ENCODE results near the gene CFAP221.

The CFAP221 gene

GRCh38 chr2:119683074-119683712 lies 138.9 kb downstream of the CFAP221 start:
- DNase-seq = no peak

DNA sequence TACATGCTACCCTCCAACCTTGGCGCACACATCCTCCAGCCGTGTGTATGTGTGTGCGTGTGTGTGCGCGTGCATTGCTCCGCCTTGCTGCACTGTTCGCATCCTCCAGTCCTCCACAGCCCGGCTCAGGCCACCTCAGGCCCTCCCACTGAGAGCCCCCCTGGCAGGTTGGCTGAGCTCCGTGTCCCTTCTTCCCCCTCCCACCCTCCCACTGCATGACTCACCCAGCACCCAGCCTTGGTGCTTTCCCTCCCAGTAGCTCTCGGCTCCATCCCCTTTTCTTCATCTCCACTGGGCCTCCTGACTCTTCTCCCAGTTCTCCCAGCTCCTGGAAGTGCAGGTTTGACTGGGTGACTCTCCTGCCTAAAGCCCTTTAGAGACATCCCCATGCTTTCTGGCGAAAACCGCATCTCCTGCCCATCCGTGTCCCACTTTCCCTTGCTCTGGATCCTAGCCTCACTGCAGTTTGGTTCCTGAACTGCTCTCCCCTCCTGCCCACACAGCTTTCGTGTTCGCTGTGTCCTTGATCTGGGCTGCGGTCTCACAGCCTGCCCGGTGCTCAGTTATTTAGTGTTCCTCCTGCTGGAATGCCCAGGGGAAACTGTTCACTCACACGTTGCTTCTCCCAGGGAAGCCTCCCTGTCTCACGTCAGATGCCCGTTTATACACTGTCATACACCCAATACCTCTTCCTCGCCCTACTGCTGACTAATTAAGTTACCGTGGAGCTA lies 139.6 kb downstream of the CFAP221 start:
- no peak for DNase-seq

DNA sequence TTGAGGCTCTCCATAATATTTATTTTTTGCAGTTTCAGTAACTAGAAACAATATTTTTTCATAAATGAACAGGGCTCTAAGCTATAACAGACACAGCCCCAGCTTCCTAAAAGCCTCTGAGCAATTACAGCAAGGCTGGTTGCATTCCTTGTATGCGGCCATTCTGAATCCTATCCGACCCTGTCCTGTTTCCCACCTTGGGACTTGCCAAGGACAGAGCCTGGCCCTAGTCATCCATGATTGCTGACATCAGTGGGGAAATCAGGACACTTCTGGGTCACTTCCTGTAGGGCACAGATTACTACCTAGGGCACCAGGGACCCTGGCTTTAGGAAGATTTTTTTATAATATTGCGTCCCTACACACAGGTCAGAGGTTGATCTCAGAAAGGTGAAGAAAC lies 140.3 kb downstream of the CFAP221 start:
- no peak for DNase-seq

GRCh38 chr2:119688616-119689015 lies 144.4 kb downstream of the CFAP221 start:
- no peak for DNase-seq

- DNase-seq = no peak
Observed at GRCh38 chr2:119689218-119689617, 145.0 kb downstream of the CFAP221 start.

DNA sequence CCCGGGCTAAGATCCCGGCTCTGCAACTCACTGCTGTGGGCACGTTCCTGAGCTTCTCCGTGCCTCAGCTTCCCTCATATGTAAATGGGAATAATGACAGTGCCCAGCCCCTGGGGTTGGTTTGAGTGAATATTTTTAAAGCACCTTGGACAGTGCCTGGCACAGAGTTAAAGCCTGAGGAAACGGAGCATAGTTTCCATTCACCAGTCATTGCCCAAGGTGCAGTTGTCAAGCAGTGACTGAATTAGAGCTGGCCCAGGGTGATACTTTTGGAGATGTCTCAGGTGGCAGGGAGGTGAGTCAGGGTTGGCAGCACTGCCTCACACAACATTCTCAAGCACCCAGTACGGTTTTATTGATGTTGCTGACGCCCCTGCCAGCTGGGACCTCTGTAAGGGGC lies 146.9 kb downstream of the CFAP221 start:
- no peak for DNase-seq

DNA sequence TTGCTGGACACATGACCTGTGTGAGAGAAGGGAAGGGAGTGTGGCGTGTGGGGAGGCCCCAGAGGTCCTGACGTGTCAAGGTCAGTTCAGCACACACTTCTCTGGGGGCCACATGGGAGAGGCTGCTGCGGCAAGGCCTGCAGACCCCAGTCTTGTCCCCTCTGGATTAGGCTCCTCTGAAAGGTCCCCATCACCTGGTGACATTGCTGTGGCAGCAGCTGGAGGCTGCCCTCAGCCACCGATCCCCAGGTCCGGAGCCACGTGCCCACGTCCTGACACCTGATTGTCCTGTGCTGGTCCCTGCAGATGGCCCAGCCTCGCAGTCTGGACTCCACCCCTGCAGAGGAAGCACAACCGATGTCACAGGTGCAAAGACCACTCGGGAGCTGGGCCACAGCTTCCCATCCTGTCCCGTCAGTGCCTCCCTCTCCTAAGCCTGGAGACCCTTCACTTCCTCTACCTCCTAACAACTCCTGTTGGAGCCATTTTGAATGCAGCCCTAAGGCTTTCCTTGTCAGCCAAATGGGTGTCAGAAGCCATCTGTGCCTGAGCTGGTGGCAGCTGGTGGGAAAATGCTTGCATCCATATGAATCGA lies 147.5 kb downstream of the CFAP221 start:
- no peak for DNase-seq

GRCh38 chr2:119692310-119692709 lies 148.1 kb downstream of the CFAP221 start:
- no peak for DNase-seq

DNA sequence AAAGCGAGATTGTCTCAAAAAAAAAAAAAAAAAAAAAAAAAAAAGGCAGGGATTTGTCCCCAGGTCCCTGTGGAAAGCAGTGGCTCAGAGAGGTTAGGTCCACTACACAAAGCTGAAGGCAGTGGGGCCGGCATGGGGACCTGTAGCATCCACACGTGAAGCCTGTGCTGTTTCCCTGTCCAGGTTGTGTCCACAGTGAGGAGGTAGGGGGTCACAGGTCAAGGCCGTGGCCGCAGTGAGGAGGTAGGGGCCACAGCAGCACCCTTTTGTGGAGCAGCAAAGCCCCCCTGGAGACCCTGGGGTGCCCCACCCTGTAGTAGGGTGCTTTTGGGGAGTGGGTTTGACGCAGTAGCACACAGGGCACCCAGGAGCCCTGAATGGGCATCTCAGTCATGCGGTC lies 148.7 kb downstream of the CFAP221 start:
- DNase-seq = no peak

GRCh38 chr2:119693567-119693966 lies 149.3 kb downstream of the CFAP221 start:
- DNase-seq = no peak

DNA sequence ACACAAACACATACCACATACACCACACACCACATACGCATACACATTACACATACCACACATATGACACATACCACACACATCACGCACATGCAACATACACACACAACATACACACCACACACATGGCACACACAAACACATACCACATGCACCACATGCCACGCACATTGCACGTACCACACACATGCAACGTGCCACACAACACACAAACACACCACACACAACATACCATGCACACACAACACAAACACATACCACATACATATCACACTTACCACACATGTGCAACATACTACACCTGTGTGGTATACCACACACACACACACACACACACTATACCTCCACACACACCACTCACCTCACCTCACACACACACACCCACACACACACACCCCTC lies 149.7 kb downstream of the CFAP221 start:
- no peak for DNase-seq

DNA sequence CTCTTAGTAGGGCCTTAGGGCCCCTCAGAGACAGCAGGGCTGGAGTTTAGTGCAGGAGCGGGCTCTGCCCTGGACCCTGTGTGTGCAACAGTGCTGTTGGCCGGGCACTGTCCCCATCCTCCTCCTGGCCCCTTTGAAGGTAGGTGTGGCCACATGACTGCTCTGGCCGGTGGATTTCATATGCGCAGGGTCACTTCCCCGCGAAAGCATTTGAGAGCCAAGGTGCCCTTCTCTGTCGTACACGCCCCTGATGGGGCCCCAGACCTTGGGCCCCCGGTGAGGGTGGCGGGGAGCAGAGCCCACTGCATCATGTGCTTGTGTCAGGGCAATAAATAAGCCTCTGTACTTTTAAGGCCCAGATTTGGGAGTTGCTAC lies 150.2 kb downstream of the CFAP221 start:
- no peak for DNase-seq

GRCh38 chr2:119694845-119695521 lies 150.7 kb downstream of the CFAP221 start:
- peak; percentile 88 for DNase-seq

DNA sequence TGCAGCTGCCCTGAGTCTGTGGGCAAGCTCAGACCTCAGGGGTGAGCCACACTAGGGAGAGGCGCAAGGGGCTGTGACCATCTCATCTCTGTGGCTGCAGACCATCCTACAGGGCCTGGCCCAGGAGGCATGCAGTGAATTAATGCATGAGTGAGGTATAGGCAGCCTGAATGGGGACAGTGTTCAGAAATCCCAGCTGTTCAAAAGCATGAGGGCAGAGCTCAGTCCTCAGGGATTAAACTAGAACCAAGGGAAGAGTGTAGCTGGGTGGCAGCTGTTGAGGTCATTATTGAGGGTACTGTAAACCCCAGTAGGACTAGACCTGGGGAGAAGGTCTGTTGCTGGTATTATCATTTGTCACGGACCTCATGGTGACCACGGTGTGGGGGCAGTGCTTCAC lies 151.8 kb downstream of the CFAP221 start:
- no peak for DNase-seq

DNA sequence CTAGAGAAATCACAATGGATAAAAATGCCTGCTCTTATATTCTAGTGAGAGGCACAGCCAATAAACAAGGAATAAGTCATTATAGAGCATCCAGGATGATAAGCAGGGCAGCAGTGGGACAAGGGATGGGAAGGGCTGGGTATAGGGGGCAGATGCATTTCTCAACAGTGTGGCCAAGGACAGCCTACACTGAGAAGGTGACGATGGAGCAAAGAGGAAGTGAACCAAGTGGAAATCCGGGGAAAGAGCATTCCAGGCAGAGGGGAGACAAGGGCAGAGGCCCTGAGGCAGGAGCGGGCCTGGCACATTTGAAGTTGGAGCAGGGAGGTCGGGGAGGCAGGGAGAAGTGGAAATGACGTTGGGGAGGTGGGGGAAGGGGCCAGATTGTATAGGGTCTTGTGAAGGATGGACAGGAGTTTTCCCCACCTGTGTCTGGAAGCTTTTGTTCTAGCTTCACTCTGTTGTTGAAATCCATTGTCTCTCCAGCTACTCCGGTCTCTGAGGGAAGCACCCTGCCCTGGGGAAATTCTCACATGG lies 152.3 kb downstream of the CFAP221 start:
- no peak for DNase-seq

DNA sequence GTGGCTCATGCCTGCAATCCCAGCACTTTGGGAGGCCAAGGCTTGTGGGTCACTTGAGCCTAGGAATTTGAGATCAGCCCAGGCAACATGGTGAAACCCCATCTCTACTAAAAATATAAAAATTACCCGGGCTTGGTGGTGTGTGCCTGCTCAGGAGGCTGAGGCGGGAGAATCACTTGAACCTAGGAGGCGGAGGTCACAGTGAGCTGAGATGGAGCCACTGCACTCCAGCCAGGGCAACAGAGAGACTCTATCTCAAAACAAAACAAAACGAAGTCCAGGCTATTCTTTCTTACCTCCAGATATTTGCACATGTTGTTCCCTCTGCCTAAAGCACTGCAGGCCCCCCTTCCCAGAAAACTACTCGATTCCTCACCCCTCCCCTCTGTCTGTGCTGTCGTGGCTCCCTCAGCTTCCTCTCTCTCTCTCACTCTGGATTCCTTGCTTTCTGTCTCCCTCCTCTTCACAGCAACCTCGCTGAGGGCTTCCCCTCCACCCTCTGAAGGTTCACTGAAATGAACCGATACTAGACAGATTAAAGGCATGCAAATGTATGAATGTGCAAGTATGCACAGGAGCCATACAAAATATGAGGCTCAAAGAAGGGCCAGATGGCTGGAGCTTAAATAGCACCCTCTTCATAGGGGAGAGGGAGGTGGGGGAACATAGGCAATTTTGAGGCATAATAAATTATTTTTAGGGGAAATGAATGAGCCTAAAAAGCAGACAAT lies 153.2 kb downstream of the CFAP221 start:
- DNase-seq = no peak

GRCh38 chr2:119698246-119698645 lies 154.0 kb downstream of the CFAP221 start:
- no peak for DNase-seq

- DNase-seq = no peak
Observed at GRCh38 chr2:119699016-119699606, 154.9 kb downstream of the CFAP221 start.

- DNase-seq = no peak
Observed at GRCh38 chr2:119700866-119701265, 156.6 kb downstream of the CFAP221 start.

- no peak for DNase-seq
Observed at GRCh38 chr2:119701352-119701751, 157.1 kb downstream of the CFAP221 start.

DNA sequence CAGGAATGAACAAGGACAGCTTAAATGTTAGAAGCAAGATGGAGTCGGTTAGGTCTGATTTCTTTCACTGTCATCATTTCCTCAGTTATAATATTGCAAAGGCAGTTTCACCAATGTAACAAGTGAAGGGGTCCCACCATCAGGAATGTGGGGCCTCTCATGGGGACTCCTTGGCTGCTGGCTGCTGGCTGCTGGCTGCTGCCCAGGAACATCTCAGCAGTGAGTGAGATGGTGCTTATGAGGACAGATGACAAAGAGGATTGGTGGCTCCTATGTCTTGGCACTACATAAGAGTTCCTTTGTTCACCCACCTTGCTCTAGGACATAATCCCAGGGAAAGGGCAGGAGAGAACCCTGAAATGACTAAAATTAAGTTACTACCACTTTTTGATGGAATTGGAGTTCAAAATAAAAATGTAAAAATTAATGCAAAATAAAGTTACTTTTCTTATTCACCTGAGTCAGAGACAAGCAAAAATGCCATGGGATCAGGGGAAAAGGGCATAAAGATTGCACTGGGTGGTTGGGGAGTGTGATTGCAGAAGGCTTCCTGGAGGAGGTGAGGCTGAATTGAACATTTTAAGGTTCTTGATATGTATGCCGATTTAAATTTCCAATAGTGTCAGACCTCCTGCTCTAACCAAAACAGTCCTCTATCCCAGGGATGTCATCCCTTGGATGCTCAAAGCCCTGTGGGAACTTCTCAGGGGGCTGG lies 158.1 kb downstream of the CFAP221 start:
- no peak for DNase-seq

- DNase-seq = peak; percentile 20
Observed at GRCh38 chr2:119702918-119703401, 158.7 kb downstream of the CFAP221 start.

Data from DMS79 treated with DMSO at 0.1 percent for 48 hours (cell line).